ENCODE results near the gene DAP.
A peak's percentile ranks its signal among the peaks of the same experiment; 100 is the strongest.

DAP gene

DNA sequence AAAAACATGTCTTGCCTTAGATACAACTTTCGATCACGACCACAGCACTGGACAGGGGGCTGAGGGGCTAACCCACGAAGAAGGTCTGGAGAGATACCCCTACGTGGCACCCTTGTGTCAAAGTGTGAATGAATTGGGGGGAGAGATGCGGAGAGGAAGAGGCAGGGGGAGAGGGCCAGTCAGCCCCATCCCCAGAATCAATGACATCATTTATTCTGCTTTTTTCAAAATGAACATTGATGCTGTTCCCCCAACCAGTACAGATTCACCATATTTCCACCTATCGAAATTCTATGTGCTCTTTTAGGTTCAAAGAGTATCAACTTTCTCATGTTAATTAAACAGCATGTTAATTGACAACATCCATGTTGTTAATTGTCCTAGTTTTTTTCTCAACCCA lies 32.4 kb downstream of the DAP start:
- TF ChIP-seq, protein P1, sequence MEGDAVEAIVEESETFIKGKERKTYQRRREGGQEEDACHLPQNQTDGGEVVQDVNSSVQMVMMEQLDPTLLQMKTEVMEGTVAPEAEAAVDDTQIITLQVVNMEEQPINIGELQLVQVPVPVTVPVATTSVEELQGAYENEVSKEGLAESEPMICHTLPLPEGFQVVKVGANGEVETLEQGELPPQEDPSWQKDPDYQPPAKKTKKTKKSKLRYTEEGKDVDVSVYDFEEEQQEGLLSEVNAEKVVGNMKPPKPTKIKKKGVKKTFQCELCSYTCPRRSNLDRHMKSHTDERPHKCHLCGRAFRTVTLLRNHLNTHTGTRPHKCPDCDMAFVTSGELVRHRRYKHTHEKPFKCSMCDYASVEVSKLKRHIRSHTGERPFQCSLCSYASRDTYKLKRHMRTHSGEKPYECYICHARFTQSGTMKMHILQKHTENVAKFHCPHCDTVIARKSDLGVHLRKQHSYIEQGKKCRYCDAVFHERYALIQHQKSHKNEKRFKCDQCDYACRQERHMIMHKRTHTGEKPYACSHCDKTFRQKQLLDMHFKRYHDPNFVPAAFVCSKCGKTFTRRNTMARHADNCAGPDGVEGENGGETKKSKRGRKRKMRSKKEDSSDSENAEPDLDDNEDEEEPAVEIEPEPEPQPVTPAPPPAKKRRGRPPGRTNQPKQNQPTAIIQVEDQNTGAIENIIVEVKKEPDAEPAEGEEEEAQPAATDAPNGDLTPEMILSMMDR (IDR thresholded peaks at IDR 0.05; ENCODE audit: low read depth, low read length, missing control alignments) = no peak
- H3K4me3 ChIP-seq (ENCODE audit: low read depth, low read length) = no peak overlapping the region
- no peak for DNase-seq (ENCODE audit: low read depth)

DNA sequence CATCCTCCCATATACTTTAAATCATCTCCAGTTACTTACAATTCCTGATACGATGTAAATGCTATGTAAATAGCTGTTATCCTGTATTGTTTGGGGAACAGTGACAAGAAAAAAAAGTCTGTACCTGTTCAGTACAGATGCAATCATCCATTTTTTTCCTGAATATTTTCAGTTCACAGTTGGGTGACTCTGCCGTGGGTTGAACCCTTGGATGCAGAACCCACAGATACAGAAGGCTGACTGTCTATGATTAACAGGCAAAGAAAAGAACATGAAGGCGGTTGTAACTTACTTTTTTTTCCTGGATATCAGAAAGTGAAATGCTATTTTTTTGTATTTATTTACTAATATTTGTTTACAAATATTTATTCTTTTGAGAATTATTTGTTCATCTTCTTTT lies 33.2 kb downstream of the DAP start:
- no peak overlapping the region for H3K4me3 ChIP-seq (ENCODE audit: low read depth, low read length)
- DNase-seq (ENCODE audit: low read depth) = no peak
- TF ChIP-seq, protein P1 (IDR thresholded peaks at IDR 0.05; ENCODE audit: low read depth, low read length, missing control alignments) = no peak

DNA sequence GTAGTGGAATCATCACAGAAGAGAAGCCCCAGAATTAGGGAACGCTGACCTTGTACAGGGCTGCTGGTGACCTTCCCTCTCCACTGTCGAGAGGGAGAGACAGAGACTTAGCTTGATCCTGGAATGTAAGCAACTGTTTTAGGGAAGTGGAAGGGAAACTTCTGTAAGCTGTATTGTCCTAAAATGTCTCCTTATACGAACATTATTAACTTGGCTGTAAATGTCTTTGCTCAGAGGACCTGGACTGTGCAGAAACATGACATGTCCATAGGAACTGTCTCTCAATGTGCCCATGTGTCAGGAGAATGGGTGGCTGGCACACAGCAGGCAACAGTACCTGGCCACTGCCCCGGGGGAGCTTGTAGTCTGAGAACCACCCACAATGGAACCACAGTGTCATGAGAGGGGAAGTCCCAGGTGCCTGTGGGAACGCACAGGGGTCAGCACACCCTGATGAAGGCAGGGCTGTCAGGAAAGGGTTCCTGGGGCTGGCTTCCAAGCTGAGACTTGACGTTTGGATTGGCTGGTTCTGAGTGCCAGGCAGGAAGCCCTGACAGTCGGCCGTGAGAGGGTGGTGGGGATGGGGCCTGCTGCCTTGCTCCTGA lies 34.0 kb downstream of the DAP start:
- DNase-seq (ENCODE audit: low read depth) = no peak
- no peak overlapping the region for H3K4me3 ChIP-seq (ENCODE audit: low read depth, low read length)
- TF ChIP-seq, protein P1 (IDR thresholded peaks at IDR 0.05; ENCODE audit: low read depth, low read length, missing control alignments) = no peak

DNA sequence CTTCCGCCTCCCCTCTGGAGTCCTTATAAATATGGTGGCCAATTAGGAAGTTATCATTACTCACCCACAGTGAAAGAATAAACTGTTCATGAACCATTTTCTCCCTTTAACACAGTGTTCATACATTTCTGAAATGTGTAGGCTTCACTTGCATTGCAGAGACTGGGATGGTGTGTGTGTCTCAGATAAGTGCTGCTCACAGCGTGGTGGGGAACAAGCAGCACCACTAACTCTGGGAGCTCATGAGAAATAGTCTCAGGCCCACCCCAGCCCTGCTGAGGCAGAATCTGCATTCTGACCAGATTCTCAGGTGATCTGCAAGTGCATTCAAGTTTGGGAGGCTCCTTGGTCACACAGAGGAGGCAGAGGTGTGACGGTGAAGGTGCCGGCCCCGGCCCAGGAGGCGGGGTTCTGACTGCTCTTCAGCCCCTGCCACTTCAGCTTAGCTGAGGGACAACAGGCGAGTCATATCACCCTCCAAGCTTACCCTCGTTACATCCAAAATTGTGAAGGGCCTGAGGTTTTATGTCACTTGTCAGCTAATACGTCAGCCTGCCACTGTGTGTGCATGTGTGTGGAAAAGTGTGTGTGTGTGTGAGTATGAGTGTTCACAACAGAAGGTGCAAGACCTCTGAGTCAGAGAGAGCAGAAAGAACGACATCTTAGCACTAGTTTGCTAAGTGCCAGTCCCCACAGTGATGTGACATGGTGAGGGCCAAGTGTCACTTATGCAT lies 34.7 kb downstream of the DAP start:
- DNase-seq (ENCODE audit: low read depth) = no peak
- TF ChIP-seq, protein P1 (IDR thresholded peaks at IDR 0.05; ENCODE audit: low read depth, low read length, missing control alignments) = no peak
- no peak overlapping the region for H3K4me3 ChIP-seq (ENCODE audit: low read depth, low read length)

DNA sequence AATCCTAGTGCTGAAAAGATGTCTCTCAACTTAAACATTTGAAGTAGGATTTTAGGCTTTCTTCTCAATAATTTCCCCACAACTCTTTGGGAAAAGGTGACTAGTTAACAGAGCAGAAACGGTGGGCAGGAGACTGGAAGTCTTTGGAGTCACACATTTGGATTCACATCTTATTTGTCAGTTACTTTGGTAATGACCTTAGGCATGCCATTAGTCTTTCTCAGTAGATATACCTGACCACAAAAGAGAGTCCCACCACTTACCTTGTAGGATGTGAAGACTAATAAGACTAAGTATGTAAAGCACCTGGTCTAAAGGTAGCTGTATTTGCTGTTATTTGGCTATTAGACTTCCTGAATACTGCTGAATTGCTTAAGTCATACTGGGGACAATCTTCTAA lies 35.4 kb downstream of the DAP start:
- TF ChIP-seq, protein P1 (IDR thresholded peaks at IDR 0.05; ENCODE audit: low read depth, low read length, missing control alignments) = no peak
- no peak overlapping the region for H3K4me3 ChIP-seq (ENCODE audit: low read depth, low read length)

DNA sequence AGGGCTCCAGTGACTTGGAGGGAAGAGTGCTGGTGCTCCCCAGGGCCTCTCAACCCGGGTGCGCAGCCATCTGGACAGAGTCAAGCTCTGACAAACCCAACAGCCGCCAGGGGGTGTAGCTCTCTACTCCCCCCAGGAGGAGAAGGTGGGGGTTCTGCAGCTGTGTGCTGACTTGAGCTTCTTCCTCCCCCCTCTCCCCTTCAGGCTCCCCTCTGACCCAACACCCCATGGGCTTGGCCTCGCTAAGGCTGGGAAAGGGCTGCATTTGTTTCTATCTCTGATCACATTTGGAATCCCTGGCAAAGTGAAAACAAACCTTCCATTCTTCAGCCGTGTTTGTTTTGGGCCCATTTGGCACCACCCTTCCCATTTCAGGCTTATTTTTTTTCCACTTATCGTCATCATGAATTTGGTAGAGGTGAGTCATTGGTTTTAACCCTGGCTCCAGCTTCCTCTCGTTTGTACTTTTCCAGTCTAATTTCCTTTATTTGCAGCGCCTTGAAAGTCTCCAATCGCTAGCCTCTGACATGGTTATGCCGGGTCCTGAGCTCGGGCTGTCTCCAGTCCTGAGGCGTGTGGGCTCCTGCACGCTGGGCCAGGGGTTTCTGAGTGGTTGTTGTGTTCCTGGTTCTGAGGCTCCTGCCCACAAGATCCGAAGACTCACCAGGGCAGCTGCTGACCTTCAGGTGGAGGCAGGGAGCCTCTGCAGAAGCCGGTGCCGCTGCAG lies 36.1 kb downstream of the DAP start:
- no peak for DNase-seq (ENCODE audit: low read depth)
- TF ChIP-seq, protein P1 (IDR thresholded peaks at IDR 0.05; ENCODE audit: low read depth, low read length, missing control alignments) = peak; percentile 18
- H3K4me3 ChIP-seq (ENCODE audit: low read depth, low read length) = no peak overlapping the region

More for the DNA sequence above, 35.4 kb downstream of the DAP start:
- DNase-seq (ENCODE audit: low read depth) = no peak
